HG02798 (cell line): Measurements from ENCODE around the gene TMEM82.

Experiments
- ATAC-seq: cut with Tn5 transposase; IDR thresholded peaks from one replicate; pipeline ENCODE4 v1.9.1; 2021; ENCODE audit warnings: mild to moderate bottlenecking; ENCODE audit not compliant: unreplicated experiment, poor library complexity

Gene TMEM82

DNA sequence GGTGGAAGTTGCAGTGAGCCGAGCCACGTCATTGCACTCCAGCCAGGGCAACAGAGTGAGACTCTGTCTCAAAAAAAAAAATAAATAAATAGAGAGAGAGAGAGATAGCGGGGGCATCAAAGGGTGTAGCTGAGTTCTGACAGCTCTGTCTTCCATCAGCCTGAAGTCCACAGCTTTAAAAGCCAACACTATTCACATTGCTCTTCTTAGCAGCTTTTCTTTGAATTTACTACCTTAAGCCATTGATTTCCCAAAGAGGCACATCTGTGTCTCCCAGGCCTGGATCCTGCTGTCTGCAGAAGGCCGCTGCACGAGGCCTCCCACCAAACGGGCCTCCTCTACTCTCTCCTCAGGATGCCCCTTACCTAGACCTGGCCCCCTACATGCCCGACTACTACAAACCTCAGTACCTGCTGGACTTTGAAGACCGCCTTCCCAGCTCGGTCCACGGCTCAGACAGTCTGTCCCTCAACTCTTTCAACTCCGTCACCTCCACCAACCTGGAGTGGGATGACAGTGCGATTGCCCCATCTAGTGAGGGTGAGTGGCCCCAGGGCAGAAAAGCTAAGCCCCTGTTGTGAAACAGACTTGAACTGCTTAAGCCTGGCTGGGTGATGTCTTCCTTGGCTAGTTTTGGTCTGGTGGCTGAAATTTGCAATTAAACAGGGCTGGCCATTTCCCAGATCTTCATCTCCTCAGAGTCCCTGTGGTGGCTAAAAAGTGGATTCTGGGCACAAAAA, 22.7 kb upstream of the TMEM82 start:
- no peak for ATAC-seq

DNA sequence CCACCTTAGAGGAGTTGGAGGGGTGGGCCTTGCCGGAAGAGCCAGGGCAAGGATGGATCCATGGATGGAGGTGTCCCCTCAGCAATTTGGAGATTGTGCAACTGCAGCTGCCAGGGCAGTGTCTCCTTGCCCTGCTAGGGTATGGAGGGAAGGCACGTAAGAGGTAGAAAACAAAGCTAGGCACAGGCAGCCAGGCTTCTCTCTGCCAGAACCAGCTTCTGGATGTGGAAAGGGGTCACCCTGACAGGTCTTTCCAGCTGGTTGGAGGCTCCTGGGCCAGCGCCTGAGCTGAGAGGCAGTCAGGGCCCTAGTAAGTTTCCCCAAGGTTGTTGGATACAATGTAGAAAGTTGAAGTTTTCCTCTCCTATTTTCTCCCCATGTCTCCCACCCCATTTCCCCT, 21.4 kb upstream of the TMEM82 start:
- no peak for ATAC-seq

DNA sequence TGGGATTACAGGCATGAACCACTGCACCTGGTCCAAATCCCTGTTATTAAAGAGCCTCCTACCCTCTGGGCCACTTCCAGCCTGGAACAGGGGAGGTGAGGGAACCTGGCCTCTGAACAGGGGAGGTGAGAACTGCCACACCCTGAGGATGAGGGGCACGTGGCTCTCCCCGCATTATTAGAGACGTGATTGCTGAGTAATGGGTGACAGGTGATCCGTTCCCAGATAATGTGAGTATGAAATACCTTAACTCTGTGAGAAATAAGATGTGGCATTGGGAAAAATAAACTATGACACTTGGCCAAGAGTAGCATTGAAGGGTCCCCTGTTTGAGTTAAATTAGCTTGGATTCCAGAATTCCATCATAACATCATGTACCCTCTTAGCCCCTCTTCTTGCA, 19.9 kb upstream of the TMEM82 start:
- no peak for ATAC-seq

DNA sequence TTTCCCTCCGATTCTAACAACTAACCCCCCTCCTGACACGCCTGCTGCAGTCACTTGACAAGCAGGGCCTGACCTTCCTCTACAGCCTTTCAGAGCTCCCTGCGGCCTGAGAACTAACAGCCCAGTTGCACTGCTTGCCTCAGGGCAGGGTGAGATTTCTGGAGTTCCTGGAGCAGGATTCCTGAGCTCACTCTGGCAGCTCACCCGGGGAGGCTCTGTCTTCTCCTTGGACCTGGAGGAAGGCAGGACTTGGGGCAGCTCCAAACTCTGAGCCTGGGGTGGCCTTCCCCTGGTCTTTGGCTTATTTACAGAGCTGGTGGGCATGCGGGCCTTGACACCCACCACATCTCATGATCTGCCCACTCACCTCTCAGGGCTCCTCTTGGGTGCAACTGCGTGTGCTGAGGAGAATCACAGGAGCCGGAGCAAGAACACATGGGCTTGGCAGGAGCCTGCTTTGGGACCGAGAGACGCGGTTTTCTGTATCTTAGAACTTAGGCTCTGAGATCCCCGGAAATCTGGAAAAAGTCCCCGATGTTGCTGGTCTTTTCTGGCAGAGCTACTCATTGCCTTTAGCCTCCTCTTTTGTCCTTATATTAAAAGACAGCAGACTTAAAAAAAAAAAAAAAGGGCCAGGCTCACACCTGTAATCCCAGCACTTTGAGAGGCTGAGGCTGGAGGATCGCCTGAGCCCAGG, 19.3 kb upstream of the TMEM82 start:
- no peak for ATAC-seq

- ATAC-seq, result no peak
Measured at GRCh38 chr1:15723631-15724246, 18.6 kb upstream of the TMEM82 start.

GRCh38 chr1:15724949-15725880, 17.1 kb upstream of the TMEM82 start:
- ATAC-seq, result no peak

DNA sequence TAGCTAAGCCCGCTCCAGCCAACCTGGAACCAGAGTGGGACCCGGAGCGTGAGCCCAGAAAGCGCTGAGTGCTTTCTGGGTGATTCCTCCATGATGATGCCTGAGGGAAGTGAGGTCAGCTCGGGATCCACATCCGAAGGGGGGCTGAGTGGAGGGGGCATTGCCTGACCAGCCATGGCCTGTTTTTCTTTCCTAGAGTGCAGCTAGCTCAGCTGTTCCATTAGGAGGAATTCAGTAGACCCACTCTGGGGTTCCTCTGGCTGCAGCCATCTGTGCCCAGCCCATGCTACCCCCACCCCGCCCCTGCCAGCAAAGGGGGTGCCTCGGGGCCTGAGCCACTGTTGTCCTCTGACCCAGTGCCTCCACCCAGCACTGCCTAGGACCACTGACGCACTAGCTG, 15.8 kb upstream of the TMEM82 start:
- ATAC-seq, result no peak

GRCh38 chr1:15727021-15727420, 15.3 kb upstream of the TMEM82 start:
- no peak for ATAC-seq

DNA sequence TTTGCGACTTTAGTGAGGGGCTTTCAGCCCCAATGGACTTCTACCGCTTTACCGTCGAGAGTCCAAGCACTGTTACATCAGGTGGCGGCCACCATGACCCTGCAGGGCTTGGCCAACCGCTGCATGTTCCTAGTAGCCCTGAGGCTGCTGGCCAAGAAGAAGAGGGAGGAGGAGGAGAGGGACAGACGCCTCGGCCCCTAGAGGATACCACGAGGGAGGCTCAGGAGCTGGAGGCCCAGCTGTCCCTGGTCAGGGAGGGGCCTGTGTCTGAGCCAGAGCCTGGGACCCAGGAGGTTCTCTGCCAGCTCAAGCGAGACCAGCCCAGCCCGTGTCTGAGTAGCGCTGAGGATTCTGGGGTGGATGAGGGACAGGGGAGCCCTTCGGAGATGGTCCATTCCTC, 14.9 kb upstream of the TMEM82 start:
- ATAC-seq, result no peak

GRCh38 chr1:15727866-15728534, 14.3 kb upstream of the TMEM82 start:
- ATAC-seq, result no peak

- no peak for ATAC-seq
Measured at GRCh38 chr1:15728937-15729657, 13.2 kb upstream of the TMEM82 start.

DNA sequence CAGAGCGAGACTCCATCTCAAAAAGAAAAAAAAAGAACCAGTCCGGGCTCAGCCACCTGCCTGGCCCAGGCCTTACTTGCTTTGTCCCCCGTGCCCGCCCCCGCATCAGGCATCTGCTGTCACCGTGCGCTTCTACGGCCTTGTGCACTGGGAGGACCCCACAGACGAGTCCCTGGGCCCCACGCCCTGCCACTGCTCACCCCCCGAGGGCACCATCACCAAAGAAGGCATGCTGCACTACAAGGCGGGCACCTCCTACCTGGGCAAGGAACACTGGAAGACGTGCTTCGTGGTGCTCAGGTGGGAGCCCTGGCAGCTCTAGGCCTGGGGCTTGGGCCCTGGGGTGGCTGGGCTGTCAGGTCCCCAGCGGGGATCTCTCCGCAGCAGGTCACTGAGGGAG, 11.9 kb upstream of the TMEM82 start:
- no peak for ATAC-seq

- no peak for ATAC-seq
Measured at GRCh38 chr1:15730936-15731335, 11.4 kb upstream of the TMEM82 start.

DNA sequence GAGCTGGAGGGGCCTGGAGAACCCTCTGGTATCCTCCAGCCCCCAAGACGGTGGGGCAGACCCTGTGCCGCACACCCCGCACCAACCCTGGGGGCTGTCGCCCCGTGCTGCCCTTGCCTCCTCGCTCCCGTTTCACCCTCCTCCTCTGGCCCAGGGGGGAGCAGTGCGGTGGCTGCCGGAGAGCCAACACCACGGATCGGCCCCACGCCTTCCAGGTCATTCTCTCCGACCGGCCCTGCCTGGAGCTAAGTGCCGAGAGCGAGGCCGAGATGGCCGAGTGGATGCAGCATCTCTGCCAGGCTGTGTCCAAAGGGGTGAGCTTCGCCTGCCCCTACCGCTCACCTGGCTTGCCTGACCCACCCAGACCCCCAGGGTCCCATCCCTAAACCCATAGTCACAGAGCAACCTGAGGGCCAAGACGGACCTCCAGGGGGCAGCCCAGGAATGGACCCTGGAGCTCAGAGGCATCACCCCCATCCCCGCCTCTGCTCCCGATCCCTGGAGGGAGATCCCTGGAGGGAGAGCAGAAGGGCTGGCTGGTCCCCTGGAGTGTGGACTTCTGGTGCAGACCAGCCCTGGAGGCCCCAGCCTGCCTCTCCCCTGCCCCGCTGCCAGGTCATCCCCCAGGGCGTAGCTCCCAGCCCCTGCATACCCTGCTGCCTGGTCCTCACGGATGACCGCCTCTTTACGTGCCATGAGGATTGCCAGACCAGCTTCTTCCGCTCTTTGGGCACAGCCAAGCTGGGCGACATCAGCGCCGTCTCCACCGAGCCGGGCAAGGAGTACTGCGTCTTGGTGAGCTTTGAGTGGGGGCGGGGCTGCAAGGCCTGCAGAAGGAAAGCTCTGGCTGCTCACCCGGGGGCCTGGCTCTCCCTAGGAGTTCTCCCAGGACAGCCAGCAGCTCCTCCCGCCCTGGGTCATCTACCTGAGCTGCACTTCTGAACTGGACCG, 10.3 kb upstream of the TMEM82 start:
- no peak for ATAC-seq

- ATAC-seq, result no peak
Measured at GRCh38 chr1:15732686-15733081, 9.6 kb upstream of the TMEM82 start.

DNA sequence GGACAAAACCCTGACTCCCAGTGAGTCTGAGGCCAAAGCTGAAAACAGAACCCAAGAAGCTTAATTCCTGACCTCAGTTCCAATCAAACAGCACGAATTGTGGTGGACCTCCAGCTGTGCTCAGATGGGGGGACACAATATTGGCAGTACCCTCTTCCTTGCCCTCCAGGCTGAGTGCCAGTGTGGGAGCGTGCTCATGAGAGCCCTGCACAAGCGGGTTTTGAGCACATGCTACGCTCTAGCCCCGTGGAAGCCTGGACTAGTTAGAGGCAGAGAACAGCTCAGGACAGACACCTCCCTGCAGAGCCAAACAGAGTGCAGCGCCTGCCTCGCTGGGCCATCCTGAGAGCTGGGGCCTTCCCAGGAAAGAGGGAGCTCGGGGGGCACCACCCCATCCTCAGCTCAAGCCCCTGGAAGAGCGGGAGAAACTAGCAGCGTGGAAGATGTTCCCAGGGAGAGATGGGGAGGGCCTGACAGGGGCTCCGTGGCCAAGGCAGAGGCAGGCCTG, 9.0 kb upstream of the TMEM82 start:
- no peak for ATAC-seq

DNA sequence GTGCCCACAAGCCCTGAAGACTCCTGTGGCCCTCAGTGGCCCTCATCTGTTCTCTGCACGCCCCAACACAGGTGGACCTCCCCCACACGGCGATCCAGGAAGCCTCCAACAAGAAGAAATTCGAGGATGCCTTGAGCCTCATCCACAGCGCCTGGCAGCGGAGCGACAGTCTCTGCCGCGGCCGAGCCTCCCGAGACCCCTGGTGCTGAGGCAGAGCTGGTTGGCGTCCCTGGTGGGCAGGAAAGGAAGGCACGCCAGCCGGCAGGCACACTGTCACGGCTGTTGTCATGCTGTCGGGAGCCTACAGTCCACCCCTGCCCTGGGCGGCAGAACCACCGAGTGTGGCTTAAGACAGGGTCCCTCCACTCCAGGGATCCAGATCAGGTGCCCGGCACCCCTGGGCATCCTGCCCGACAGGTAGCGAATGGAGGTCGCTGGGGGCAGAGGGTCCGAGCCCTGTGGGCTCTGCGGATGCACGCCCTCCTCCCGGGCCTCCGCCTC, 8.5 kb upstream of the TMEM82 start:
- ATAC-seq, result no peak

GRCh38 chr1:15734296-15734695, 8.0 kb upstream of the TMEM82 start:
- ATAC-seq, result no peak
